ENCODE measurements around the gene OGDH. TPM values are rescaled to one million over a fixed set of nuclear protein-coding genes. Genes with fewer than 3 reads are reported as not detected.

Gene OGDH
- 100 to 1,000 TPM in 3 of 4 donors, 10 to 100 TPM in 1; 74.0 to 160 (median 143) TPM for total RNA-seq

GRCh38 chr7:44606341-44607140 is at the start of gene OGDH:
OGDH (plus strand) TSS chr7:44606627; CDS start chr7:44624344, 17,717 bp downstream.
- H3K9me3 ChIP-seq: no peaks in the 10 kb centered on the region
- TF ChIP-seq, protein P1, sequence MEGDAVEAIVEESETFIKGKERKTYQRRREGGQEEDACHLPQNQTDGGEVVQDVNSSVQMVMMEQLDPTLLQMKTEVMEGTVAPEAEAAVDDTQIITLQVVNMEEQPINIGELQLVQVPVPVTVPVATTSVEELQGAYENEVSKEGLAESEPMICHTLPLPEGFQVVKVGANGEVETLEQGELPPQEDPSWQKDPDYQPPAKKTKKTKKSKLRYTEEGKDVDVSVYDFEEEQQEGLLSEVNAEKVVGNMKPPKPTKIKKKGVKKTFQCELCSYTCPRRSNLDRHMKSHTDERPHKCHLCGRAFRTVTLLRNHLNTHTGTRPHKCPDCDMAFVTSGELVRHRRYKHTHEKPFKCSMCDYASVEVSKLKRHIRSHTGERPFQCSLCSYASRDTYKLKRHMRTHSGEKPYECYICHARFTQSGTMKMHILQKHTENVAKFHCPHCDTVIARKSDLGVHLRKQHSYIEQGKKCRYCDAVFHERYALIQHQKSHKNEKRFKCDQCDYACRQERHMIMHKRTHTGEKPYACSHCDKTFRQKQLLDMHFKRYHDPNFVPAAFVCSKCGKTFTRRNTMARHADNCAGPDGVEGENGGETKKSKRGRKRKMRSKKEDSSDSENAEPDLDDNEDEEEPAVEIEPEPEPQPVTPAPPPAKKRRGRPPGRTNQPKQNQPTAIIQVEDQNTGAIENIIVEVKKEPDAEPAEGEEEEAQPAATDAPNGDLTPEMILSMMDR (IDR thresholded peaks at IDR 0.05): peak in 1 of 5 experiments; percentile 25
- TF ChIP-seq EP300 (IDR thresholded peaks at IDR 0.05; ENCODE audit: low read depth) (peak; percentile 32), POLR2AphosphoS5 (IDR thresholded peaks at IDR 0.05) (peak; percentile 94 to 97 (median 96)), POLR2A (IDR thresholded peaks at IDR 0.05) (peak; percentile 99)
- no peaks in the 10 kb centered on the region for H3K36me3 ChIP-seq
- intact Hi-C loops (cut with DNase I; ENCODE audit: low total_unique reads) (no loop called here), in situ Hi-C loops (cut with MboI; ENCODE audit: low pct_ligation_motif_present in 1 of 4, low pct_unique_long_range_greater_than_20kb in 1 of 4, low sequenced_read_pairs in 3 of 4) (no loop called here)
- 1 to 8% methylated on average over 2 to 85 of the region's 93 CpGs for WGBS, 2 donors (ENCODE audit: low coverage in 1 of 2)
- peak within 1 kb of the TSS; percentile 95 to 98 (median 97) for H3K27ac ChIP-seq
- DNase-seq: peak; percentile 100
- H3K4me1 ChIP-seq: peaks cover 4 to 32% (median 19%) of the 10 kb centered on the region in 4 donors
- peak within 1 kb of the TSS; percentile 65 to 87 (median 76) for H3K4me3 ChIP-seq
- no peaks in the 10 kb centered on the region for H3K27me3 ChIP-seq

- no peak overlapping the region for H3K4me3 ChIP-seq
- no peak for TF ChIP-seq POLR2AphosphoS5 (IDR thresholded peaks at IDR 0.05)
- 83 to 94% methylated on average over 2 of the region's 2 CpGs for WGBS, 2 donors (ENCODE audit: low coverage in 1 of 2)
- peaks cover 0 to 9% (median 2%) of the 10 kb centered on the region in 4 donors for H3K4me1 ChIP-seq
- H3K27me3 ChIP-seq: no peaks in the 10 kb centered on the region
- no peaks in the 10 kb centered on the region for H3K9me3 ChIP-seq
- H3K27ac ChIP-seq: no peak overlapping the region
- no peak for DNase-seq
- in situ Hi-C loops (cut with MboI; ENCODE audit: low pct_ligation_motif_present in 1 of 4, low pct_unique_long_range_greater_than_20kb in 1 of 4, low sequenced_read_pairs in 3 of 4) (loop anchor here in 1 of 4 donors (25.0 kb wide), 1 partner anchor 320 kb away; no protein-coding TSS in a partner anchor), intact Hi-C loops (cut with DNase I; ENCODE audit: low total_unique reads) (no loop called here)
- no peaks in the 10 kb centered on the region for H3K36me3 ChIP-seq
Observed at GRCh38 chr7:44557485-44557884, 48.9 kb upstream of the OGDH start.

GRCh38 chr7:44559485-44559884 is 46.9 kb upstream of the OGDH start:
- Histone ChIP-seq H3K4me1 (peaks cover 0 to 9% (median 2%) of the 10 kb centered on the region in 4 donors), H3K27ac (no peak overlapping the region), H3K4me3 (no peak overlapping the region), H3K36me3 (no peaks in the 10 kb centered on the region), H3K27me3 (no peaks in the 10 kb centered on the region), H3K9me3 (no peaks in the 10 kb centered on the region)
- WGBS, 2 donors (ENCODE audit: low coverage in 1 of 2): 88% methylated on average over 4 of the region's 4 CpGs; no CpG with 5 or more reads in 1 of the 2 donors
- DNase-seq: no peak
- intact Hi-C loops (cut with DNase I; ENCODE audit: low total_unique reads): no loop called here
- in situ Hi-C loops (cut with MboI; ENCODE audit: low pct_ligation_motif_present in 1 of 4, low pct_unique_long_range_greater_than_20kb in 1 of 4, low sequenced_read_pairs in 3 of 4): loop anchor here in 1 of 4 donors (25.0 kb wide), 1 partner anchor 322 kb away; no protein-coding TSS in a partner anchor
- TF ChIP-seq, protein P1 (IDR thresholded peaks at IDR 0.05): no peak
- TF ChIP-seq EP300 (IDR thresholded peaks at IDR 0.05; ENCODE audit: low read depth) (no peak), POLR2A (IDR thresholded peaks at IDR 0.05) (no peak), POLR2AphosphoS5 (IDR thresholded peaks at IDR 0.05) (no peak)

DNA sequence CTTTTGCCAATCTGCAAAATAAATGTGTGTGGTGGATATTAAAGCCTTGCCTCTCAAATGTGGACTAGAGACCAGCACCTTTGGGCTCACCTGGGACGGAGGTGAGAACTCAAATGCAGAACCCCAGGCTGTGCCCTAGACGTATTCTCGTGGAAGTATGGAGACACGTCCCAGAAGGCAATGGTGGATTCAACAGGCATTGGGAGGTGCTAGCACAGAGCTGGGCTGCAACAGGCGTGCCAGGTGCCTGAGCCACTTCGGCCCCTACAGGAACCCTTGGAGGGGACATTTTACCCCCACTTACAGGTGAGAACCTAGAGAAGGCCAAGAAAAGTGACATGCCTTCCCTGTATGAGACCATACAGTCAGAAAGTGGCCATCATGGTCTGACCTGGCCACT is 44.9 kb upstream of the OGDH start:
- peaks cover 0 to 5% (median 0%) of the 10 kb centered on the region in 4 donors for H3K36me3 ChIP-seq
- 65 to 91% methylated on average over 5 to 6 of the region's 6 CpGs for WGBS, 2 donors (ENCODE audit: low coverage in 1 of 2)
- no peak overlapping the region for H3K27ac ChIP-seq
- no peak for DNase-seq
- in situ Hi-C loops (cut with MboI; ENCODE audit: low pct_ligation_motif_present in 1 of 4, low pct_unique_long_range_greater_than_20kb in 1 of 4, low sequenced_read_pairs in 3 of 4): loop anchor here in 1 of 4 donors (25.0 kb wide), 1 partner anchor 324 kb away; no protein-coding TSS in a partner anchor
- H3K9me3 ChIP-seq: no peaks in the 10 kb centered on the region
- intact Hi-C loops (cut with DNase I; ENCODE audit: low total_unique reads): loop anchor here (10.0 kb wide), 1 partner anchor 327 kb away; no protein-coding TSS in a partner anchor
- TF ChIP-seq EP300 (IDR thresholded peaks at IDR 0.05; ENCODE audit: low read depth) (no peak), POLR2A (IDR thresholded peaks at IDR 0.05) (no peak), POLR2AphosphoS5 (IDR thresholded peaks at IDR 0.05) (no peak)
- TF ChIP-seq, protein P1 (IDR thresholded peaks at IDR 0.05): no peak
- no peaks in the 10 kb centered on the region for H3K27me3 ChIP-seq
- no peak overlapping the region for H3K4me3 ChIP-seq
- peaks cover 0 to 9% (median 3%) of the 10 kb centered on the region in 4 donors for H3K4me1 ChIP-seq

Measured in transverse colon (tissue), 4 donors.